Activated CD4-positive, CD25-positive, alpha-beta regulatory T cell treated with anti-CD3 and anti-CD28 coated beads, Interleukin-2, amount 50 U/mL, for 16 hours (primary cell): ENCODE results near the gene DNAJA4.

Experiments
- DNase-seq: peaks from one replicate; pipeline ENCODE4 v3.0.0-alpha.2; 2020; ENCODE audit warnings: low read depth, low spot score

The DNAJA4 gene

GRCh38 chr15:78315686-78316282 lies 51.4 kb downstream of the DNAJA4 start:
- no peak for DNase-seq

DNA sequence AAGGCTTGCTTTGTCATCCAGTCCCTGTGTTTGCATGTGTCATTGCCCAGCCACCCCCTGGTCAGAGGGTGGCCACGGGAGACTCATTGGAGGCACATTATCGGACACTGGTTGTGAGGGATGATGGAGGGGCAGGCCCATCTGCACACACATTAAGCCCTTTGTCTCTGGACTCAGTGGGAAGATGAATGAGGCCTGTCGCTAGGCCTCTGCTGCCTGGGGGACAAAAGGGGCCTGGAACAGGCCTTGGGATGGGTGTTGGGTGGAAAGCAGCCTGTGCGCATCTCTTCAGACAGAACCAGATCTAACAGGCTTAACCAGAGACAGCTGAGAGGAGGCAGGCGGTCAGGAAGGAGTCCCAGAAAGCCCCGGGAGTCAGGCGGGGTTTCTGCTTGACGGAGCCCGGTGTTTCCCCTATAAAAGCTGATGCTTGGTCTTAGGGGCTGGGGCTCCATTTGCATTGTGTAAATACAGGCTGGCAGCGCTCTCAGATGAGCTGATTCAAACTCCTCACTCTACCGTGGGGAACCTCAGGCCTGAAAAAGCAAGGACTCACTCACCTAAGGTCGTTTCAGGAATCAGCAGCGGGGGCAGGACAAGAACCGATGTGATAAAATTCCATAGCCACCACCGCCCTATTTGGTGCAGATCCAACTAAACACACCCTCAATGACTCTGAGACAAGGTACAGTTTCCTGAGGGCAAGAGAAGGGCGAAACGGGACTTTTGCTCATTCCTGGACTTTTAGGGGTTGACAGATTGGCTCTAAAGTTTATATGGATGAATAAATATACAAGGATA lies 52.1 kb downstream of the DNAJA4 start:
- DNase-seq, result no peak

GRCh38 chr15:78317145-78317836 lies 52.9 kb downstream of the DNAJA4 start:
- no peak for DNase-seq

- DNase-seq, result no peak
Measured at GRCh38 chr15:78319588-78319987, 55.2 kb downstream of the DNAJA4 start.

DNA sequence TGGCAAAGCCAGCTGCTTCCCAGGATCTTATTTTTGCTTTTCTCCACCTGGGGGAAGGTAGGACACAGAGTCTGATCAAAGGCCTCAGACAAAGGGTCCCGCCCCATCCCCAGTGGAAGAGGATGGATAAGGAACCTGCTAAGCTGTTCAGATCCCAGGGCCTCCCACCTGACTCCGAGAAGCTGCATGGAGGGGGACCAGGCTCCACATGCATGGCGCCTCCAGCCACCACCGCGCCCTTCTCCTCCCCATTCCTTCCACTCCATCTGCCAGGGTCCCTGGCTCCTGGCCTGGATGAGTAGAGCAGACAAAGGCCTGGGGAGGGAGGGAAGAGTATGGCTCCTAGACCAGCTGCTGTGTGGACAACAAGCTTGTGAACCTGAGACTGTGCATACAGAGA lies 55.8 kb downstream of the DNAJA4 start:
- no peak for DNase-seq

DNA sequence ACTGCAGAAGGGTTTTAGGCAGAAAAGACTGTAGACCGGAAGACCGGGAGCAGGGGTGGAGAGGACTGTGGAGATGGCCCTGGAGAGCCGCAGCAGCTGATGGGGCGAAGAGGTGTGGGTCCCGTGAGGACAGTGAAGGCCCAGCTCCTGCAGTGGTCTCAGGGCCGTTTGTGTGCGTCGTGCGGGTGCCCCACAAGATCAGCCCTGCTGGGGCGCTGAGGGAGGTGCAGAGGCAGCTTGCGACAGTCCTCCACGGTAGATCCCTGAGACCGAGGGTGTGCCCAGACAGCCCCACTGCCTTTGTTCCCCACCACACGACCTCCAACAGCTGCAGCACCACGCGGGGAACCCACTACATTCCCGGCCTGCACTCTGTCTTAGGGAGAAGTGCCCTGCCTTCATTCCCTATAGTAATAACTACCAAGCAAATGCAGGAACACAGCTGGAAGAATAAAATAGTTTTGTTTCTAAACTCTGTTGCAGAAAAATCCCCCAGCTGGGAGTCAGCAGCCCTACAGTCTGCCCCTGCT lies 56.7 kb downstream of the DNAJA4 start:
- no peak for DNase-seq

DNA sequence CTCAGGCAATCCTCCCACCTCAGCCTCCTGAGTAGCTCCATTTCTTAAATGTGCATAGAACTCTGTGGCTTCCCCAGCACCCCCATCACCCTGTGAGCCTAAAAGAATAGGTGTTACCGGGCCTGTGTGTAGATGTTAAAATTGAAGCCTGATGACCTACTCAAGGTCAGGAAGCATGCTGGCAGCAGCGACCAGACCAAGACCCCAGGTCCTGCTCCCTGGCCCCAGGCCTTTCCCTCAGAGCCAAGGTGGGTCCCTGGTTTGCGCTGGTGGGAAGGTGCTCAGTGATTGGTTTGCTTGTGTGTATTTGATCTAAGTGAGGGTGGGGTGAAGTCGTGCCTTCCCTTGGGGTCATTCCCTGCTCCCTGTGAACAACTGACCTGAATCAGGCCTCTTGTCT lies 57.4 kb downstream of the DNAJA4 start:
- DNase-seq, result no peak

GRCh38 chr15:78322243-78322642 lies 57.9 kb downstream of the DNAJA4 start:
- no peak for DNase-seq

GRCh38 chr15:78322724-78323521 lies 58.6 kb downstream of the DNAJA4 start:
- DNase-seq, result no peak

GRCh38 chr15:78323693-78324092 lies 59.3 kb downstream of the DNAJA4 start:
- DNase-seq, result no peak

DNA sequence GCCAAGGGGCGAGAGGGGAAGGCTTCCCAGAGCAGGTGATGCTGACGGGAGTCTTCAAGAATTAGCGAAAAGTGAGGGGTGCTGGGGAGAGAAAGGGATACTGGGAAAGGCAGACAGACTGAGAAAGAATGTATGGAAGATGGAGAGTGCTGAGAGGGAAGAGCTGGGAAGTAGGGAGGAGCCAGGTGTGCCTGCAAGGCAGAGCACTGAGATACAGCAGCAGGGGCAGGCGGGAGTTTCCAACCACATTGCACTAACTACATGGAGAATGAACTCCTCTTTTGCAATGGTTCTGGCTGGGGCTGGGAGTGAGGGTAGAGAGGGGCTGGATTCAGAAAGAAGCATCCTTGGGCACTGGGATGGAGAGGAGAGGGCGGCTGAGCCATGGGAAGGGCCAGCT lies 59.8 kb downstream of the DNAJA4 start:
- no peak for DNase-seq

DNA sequence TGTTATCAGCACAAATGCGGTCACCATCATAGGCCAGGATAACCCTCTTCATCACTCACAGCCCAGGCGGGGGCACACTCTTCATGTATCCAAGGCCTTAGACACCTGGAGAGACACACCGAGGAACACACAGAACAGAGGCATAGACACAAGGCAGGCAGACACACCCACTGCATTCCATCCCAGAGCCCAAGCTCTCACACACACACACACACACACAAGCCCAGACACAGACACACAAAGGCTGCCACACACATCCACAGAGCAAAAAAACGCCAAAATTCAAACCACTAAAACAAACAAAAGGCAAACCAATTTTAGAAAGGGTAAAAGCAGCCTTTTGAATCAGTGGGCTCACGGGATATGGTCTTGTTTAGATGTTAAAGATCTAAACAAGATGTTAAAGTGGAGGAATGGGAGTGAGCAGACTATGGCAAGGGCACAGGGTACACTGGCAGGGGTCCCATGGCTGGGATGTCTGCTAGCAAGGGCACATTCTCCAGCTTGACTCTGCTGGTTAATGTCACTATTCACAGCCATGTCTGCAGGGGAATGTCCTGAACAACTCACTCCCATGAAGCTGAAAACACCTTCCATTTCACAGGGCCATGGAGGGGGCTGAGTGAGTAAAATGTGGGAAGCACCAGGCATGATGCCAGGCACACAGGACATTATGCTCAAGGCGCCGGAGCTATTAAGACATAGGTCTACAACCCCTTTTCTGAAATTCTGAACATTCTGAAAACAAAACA lies 60.9 kb downstream of the DNAJA4 start:
- no peak for DNase-seq

DNA sequence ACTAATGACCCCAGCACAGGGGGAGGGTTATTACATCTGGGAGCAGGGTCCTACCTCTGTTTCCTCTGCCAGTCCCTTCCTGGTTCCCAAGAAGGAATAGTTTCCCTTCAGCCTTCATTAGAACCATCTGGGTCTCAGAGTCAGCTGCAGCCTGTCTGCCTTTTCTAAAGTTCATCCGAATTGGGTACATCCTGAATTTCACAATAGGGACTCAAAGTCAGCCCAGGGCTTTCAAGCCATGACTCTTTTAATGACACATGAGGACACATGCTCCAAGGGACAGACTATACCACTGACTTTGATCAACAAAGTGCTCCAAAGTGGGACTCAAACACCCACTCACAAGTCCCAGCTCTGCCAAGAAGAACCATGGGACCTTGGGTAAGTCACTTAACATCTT lies 63.1 kb downstream of the DNAJA4 start:
- no peak for DNase-seq

- no peak for DNase-seq
Measured at GRCh38 chr15:78329625-78330024, 65.3 kb downstream of the DNAJA4 start.
